CD4-positive, alpha-beta T cell treated with Interferon alpha-2 for 1 hour (primary cell): ENCODE data around the gene TMEM41A.
"Not testable (repeated sequence)": the region's sequence is repeated elsewhere in the genome, so short reads cannot be mapped to it uniquely, and the experiment has no call there.

Experiments
- DNase-seq, 2 donors: peaks; one replicate each; pipeline ENCODE4 v3.0.0-alpha.2; 2020 to 2022

The TMEM41A gene

GRCh38 chr3:185486394-185486793, 12.4 kb downstream of the TMEM41A start:
- DNase-seq, result no peak

GRCh38 chr3:185484296-185484695, 14.5 kb downstream of the TMEM41A start:
- no peak for DNase-seq

- DNase-seq, result no peak
Observed at GRCh38 chr3:185479373-185479945, 19.4 kb downstream of the TMEM41A start.

- no peak for DNase-seq
Observed at GRCh38 chr3:185477316-185477715, 21.5 kb downstream of the TMEM41A start.

GRCh38 chr3:185474922-185475321, 23.9 kb downstream of the TMEM41A start:
- DNase-seq, result not testable (repeated sequence)

GRCh38 chr3:185473290-185473815, 25.5 kb downstream of the TMEM41A start:
- DNase-seq, result no peak

- DNase-seq, result no peak
Observed at GRCh38 chr3:185470323-185470722, 28.5 kb downstream of the TMEM41A start.

DNA sequence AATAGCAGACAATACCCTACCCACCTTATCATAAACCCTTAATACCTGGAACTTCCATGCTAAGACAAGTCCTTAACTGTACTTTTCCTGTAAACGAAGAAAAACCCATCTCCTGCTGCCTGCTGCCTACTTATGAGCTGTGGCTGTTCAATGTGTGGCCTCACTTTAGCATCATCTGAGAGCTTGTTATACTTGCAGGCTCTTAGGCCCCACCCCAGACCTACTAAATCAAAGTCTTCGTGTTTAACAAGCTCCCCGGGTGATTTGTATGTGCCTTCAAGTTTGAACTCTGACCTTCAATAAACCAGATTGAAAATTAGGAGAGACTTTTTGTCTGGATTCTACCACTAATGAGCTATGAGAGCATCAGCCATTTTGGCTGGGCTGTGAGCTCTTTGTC, 29.3 kb downstream of the TMEM41A start:
- no peak for DNase-seq

- not testable (repeated sequence) for DNase-seq
Observed at GRCh38 chr3:185466123-185466522, 32.7 kb downstream of the TMEM41A start.

DNA sequence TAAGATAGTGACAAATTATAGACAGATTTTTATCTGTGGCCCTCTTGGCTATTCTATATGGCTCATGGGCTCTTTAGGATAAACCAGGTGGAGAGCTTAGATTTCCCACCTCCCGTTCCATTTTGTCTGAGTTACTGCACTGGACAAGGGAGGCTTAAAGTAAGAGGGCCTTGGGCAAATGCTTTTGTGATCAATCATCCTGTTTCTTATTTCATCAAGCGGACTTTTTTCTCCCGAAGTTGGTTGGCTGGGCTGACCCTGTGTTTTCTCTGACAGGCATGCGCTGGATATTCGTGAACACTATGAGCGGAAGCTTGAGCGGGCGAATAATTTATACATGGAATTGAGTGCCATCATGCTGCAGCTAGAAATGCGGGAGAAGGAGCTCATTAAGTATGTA, 33.4 kb downstream of the TMEM41A start:
- DNase-seq, result no peak

- no peak for DNase-seq
Observed at GRCh38 chr3:185460719-185461350, 38.0 kb downstream of the TMEM41A start.

DNA sequence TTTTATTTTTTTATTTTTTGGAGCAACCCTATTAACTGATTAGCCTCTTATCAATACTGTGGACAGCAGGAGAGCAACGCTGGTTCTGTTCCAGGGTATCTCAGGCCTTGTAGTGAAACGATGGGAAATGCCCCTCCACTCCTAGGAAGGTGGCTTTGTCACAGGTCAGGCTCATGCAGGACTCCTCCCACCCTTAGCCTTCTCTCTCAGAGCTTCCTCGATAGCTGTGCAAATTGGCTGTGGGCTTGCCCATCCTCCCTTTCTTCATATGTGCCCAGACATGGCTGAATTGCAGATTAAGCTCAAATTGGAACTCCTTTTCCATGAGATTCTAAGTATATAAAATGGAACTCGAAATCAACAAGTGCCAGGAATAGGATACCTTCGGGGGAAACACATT, 38.5 kb downstream of the TMEM41A start:
- DNase-seq, result no peak

DNA sequence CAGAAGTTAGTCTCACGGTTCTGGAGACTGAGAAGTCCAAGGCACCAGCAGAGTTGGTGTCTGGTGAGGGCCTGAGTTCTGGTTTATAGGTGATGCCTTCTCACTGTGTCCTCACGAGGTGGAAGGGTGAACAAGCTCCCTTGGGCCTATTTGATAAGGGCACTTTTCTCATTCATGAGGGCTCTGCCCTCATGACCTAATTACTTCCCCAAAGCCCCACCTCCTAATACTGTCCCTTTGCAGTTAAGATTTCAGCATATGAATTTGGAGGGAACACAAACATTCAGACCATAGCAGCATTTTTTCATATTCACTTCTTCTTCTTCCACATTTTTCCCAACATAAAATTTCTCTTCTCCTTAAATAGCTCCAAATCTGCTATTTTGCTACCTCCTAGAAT, 41.5 kb downstream of the TMEM41A start:
- no peak for DNase-seq

GRCh38 chr3:185451432-185451831, 47.4 kb downstream of the TMEM41A start:
- DNase-seq, result not testable (repeated sequence)

DNA sequence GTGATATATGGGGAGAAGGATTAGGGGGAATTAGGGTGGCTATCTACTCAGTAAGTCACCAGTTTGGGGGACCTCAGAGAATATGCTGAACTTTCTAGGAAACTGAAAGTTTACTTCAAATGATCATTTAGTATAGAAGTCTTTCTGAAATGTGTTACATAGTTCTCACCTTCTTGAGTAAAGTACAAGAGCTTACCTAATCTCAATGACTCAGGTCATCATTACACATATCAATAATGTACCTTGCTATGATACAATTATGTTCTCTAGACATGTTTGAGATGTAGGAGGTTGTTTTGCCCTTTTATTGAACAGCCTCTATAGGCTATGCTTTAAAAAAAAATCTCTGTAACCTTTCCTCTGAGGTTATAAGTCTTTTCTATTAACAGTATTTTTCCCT, 50.7 kb downstream of the TMEM41A start:
- DNase-seq, result no peak

DNA sequence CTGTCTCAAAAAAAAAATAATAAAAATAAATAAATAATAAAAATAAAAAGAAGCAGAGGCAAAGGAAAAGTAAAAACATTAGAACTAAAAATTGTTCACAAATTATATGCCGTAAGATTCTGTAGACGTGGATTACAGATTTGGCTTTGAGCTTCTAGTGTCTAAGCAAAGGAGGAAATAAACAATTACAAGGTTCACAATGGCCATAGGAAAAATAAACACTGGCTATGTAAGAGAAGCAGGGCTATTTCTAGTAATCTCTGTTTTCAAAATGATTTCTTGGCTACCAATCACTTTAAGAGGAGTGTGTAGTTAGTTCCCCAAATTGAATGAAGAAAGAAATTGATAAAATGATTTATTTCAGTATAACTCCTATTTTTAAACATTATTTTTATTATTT, 54.5 kb downstream of the TMEM41A start:
- DNase-seq, result no peak

DNA sequence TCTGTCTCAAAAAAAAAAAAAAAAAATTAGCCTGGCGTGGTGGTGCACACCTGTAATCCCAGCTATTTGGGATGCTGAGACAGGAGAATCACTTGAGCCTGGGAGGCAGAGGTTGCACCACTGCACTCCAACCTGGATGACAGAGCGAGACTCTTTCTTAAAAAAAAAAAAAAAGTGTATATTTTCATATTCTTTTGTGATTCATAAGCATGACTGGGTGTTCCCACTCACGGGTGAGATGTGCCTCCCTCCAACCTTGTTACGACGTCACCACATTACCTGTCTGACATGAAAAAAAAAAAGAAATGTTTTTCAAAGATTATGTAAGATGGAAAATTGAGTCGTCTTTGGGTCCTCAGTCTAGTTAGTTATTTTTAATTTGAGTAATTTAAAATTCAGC, 56.8 kb downstream of the TMEM41A start:
- DNase-seq, result no peak

GRCh38 chr3:185439745-185440466, 58.9 kb downstream of the TMEM41A start:
- DNase-seq, result no peak
